ENCODE results near the gene CCDC144A. TPM values are rescaled to one million over a fixed set of nuclear protein-coding genes. Genes with fewer than 3 reads are reported as not detected.
"Not testable (repeated sequence)": the region's sequence is repeated elsewhere in the genome, so short reads cannot be mapped to it uniquely, and the experiment has no call there.

The CCDC144A gene
- total RNA-seq, 1 experiment from 2014 or later = 0.20 TPM

DNA sequence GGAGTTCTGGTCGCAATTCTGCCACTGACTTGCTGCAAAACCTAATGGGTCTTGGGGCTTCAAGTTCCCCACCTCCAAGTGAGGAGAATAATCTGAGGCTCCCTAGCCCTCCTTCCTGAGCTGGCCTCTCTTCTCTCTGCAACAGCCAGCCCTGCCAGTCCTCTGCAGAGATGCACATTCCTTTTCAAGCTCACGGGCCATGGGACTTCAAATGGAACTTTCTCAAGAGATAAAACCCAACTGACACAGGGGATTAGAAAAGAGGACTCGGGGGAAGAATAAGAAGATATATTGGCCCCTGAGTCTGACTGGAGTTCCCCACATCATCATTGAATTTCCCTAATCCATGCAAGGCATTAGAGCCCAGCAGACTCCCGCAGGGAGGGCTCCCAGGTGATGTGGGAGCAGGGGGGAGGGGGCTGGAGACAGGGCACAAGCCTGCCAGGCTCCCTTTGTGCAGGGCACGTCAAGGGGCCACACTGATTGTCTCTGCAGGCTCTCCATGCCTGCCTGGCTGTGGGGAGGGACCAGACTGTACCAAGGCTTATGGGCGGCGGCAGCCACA, 131.0 kb downstream of the CCDC144A start:
- intact Hi-C loops (cut with micrococcal nuclease) = no loop called here
- RAD21 ChIA-PET (ENCODE audit: low non-redundant PET in 1 of 2, low total read pairs in 2 of 2, uncharacterized antibody in 2 of 2, unreplicated experiment in 2 of 2) = no interaction called here
- Histone ChIP-seq H2AFZ (ENCODE audit: low read depth, low read length, poor library complexity, severe bottlenecking) (no peak overlapping the region), H4K20me1 (ENCODE audit: insufficient read depth) (no peaks in the 10 kb centered on the region), H3K4me3 (replicated peaks in 1 of 2; ENCODE audit: low read depth in 1 of 2, low read length in 2 of 2) (no peak overlapping the region), H3K4me2 (ENCODE audit: low read length) (no peak overlapping the region), H3K9me3 (ENCODE audit: control insufficient read depth in 1 of 2, insufficient read depth in 1 of 2, low read depth in 1 of 2, low read length in 2 of 2) (no peaks in the 10 kb centered on the region), H3K9ac (ENCODE audit: low read length) (no peak overlapping the region), H3K27me3 (ENCODE audit: insufficient read depth, low read length) (no peaks in the 10 kb centered on the region), H3K9me2 (ENCODE audit: insufficient read depth) (no peaks in the 10 kb centered on the region), H3K27ac (ENCODE audit: low read depth, low read length) (no peak overlapping the region), H3K79me2 (ENCODE audit: insufficient read depth, low read length) (no peaks in the 10 kb centered on the region), H3K36me3 (ENCODE audit: control insufficient read depth in 1 of 2, insufficient read depth in 2 of 2, low read length in 2 of 2) (no peaks in the 10 kb centered on the region), H3K4me1 (ENCODE audit: control insufficient read depth in 1 of 2, insufficient read depth in 2 of 2, low read length in 2 of 2) (peaks cover 0 to 15% of the 10 kb centered on the region in 2 experiments; a peak in 1 of 4 replicates)
- ATAC-seq = no peak
- POLR2A ChIA-PET = no interaction called here
- CTCF ChIA-PET = no interaction called here
- DNase-seq (ENCODE audit: low read depth, low spot score) = no peak
- no TSS peak for BruUV-seq (replicated peaks)
- TF ChIP-seq, protein P1, sequence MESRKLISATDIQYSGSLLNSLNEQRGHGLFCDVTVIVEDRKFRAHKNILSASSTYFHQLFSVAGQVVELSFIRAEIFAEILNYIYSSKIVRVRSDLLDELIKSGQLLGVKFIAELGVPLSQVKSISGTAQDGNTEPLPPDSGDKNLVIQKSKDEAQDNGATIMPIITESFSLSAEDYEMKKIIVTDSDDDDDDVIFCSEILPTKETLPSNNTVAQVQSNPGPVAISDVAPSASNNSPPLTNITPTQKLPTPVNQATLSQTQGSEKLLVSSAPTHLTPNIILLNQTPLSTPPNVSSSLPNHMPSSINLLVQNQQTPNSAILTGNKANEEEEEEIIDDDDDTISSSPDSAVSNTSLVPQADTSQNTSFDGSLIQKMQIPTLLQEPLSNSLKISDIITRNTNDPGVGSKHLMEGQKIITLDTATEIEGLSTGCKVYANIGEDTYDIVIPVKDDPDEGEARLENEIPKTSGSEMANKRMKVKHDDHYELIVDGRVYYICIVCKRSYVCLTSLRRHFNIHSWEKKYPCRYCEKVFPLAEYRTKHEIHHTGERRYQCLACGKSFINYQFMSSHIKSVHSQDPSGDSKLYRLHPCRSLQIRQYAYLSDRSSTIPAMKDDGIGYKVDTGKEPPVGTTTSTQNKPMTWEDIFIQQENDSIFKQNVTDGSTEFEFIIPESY (IDR thresholded peaks at IDR 0.05; ENCODE audit: extremely low read depth, insufficient replicate concordance, low read length) = no peak
- TF ChIP-seq EGR1 (IDR thresholded peaks at IDR 0.05; ENCODE audit: low read depth) = no peak
- TF ChIP-seq ZNF274 (IDR thresholded peaks at IDR 0.05; ENCODE audit: low read depth, low read length) = no peak

DNA sequence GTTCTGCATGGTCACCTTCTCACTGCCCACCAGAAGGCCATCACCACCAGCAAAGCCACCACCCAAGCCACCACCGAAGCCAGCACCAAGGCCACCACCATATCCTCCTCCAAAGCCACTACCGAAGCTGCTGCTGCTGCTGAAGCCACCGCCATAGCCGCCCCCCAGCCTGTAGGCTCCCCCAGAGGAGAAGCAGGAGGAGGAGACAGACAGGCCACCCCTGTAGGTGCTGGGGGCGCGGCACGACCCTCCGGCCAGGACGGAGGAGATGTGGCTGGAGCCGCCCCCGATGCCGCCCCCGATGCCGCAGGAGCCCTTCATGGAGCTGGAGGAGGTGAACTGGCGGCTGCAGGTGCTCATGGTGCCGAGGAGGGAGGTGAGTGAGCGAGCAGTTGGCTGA, 132.1 kb downstream of the CCDC144A start:
- H3K79me2 ChIP-seq (ENCODE audit: insufficient read depth, low read length); H4K20me1 ChIP-seq (ENCODE audit: insufficient read depth); H3K27ac ChIP-seq (ENCODE audit: low read depth, low read length); CTCF ChIA-PET; H3K4me2 ChIP-seq (ENCODE audit: low read length); POLR2A ChIA-PET; H3K27me3 ChIP-seq (ENCODE audit: insufficient read depth, low read length); H2AFZ ChIP-seq (ENCODE audit: low read depth, low read length, poor library complexity, severe bottlenecking); ATAC-seq; BruUV-seq (replicated peaks); H3K9ac ChIP-seq (ENCODE audit: low read length); H3K9me3 ChIP-seq (ENCODE audit: control insufficient read depth in 1 of 2, insufficient read depth in 1 of 2, low read depth in 1 of 2, low read length in 2 of 2); DNase-seq (ENCODE audit: low read depth, low spot score); H3K9me2 ChIP-seq (ENCODE audit: insufficient read depth); intact Hi-C loops (cut with micrococcal nuclease); RAD21 ChIA-PET (ENCODE audit: low non-redundant PET in 1 of 2, low total read pairs in 2 of 2, uncharacterized antibody in 2 of 2, unreplicated experiment in 2 of 2); H3K4me3 ChIP-seq (replicated peaks in 1 of 2; ENCODE audit: low read depth in 1 of 2, low read length in 2 of 2); H3K36me3 ChIP-seq (ENCODE audit: control insufficient read depth in 1 of 2, insufficient read depth in 2 of 2, low read length in 2 of 2): not testable (repeated sequence)
- H3K4me1 ChIP-seq (ENCODE audit: control insufficient read depth in 1 of 2, insufficient read depth in 2 of 2, low read length in 2 of 2) = peaks cover 0 to 14% of the 10 kb centered on the region in 2 experiments; a peak in 1 of 4 replicates

DNA sequence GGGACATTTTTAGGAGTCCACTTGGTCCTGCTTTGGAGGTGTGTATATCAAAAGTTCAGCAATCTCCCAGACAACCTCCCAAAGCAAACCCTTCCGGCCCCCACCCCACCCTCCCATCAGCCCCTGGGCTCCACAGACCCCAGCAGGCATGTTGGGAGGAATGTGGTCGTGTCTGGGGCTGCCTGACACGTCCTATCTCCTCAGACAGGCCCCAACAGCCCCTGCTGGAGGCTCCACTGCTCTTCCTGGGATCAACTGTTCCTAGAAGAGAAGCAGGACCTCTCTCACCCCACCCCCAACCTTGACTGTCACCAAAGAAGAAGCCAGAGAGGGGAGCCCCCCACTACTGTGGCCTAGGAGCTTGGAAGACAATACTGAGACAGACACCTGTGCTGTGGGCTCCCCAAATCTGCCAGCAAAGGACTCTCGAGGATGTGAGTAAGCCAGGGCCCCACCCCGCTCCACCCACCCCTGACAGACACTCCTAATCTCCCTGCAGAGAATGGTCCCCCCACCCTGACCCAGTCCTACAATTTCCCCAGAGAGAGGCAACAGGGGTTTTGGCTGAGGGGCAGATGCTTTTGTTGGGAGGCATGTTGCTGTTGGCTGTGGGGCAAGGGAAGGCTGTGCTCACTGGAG, 133.8 kb downstream of the CCDC144A start:
- H2AFZ ChIP-seq (ENCODE audit: low read depth, low read length, poor library complexity, severe bottlenecking); DNase-seq (ENCODE audit: low read depth, low spot score); POLR2A ChIA-PET; CTCF ChIA-PET; H3K9me2 ChIP-seq (ENCODE audit: insufficient read depth); H3K36me3 ChIP-seq (ENCODE audit: control insufficient read depth in 1 of 2, insufficient read depth in 2 of 2, low read length in 2 of 2); H3K27ac ChIP-seq (ENCODE audit: low read depth, low read length); H3K27me3 ChIP-seq (ENCODE audit: insufficient read depth, low read length); H3K4me3 ChIP-seq (replicated peaks in 1 of 2; ENCODE audit: low read depth in 1 of 2, low read length in 2 of 2); H3K9me3 ChIP-seq (ENCODE audit: control insufficient read depth in 1 of 2, insufficient read depth in 1 of 2, low read depth in 1 of 2, low read length in 2 of 2); RAD21 ChIA-PET (ENCODE audit: low non-redundant PET in 1 of 2, low total read pairs in 2 of 2, uncharacterized antibody in 2 of 2, unreplicated experiment in 2 of 2); BruUV-seq (replicated peaks); intact Hi-C loops (cut with micrococcal nuclease); H4K20me1 ChIP-seq (ENCODE audit: insufficient read depth); ATAC-seq; H3K9ac ChIP-seq (ENCODE audit: low read length); H3K79me2 ChIP-seq (ENCODE audit: insufficient read depth, low read length); H3K4me2 ChIP-seq (ENCODE audit: low read length): not testable (repeated sequence)
- H3K4me1 ChIP-seq (ENCODE audit: control insufficient read depth in 1 of 2, insufficient read depth in 2 of 2, low read length in 2 of 2) = peaks cover 0 to 14% of the 10 kb centered on the region in 2 experiments; a peak in 1 of 4 replicates

Measured in HCT116 (cell line).